HG02981 (cell line): ENCODE data around the gene ATP13A3.

Experiments
- ATAC-seq: cut with Tn5 transposase; IDR thresholded peaks from one replicate; pipeline ENCODE4 v1.9.1; 2021; ENCODE audit warnings: mild to moderate bottlenecking, moderate library complexity; ENCODE audit not compliant: unreplicated experiment

Gene ATP13A3

GRCh38 chr3:194396539-194396858, 90.3 kb downstream of the ATP13A3 start:
- no peak for ATAC-seq

- no peak for ATAC-seq
Observed at GRCh38 chr3:194395778-194396538, 90.8 kb downstream of the ATP13A3 start.

DNA sequence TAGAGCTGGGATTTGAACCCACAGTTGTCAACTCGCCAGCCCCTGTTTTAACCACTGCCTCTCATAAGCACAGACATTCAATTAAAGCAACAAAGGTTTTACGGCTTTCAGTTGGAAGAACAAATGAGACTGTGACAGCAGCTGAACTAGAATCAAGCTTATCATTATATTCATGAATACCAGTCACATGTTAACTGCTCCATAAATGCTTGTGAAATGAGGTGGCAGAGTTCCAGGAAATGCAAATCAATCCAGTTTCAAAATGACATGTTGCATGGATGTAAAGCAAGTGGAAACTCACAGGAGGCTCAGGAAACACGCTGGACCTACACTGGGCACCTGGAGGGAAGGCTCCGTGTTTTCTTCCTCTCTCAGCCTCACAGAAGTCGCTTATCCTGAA, 91.6 kb downstream of the ATP13A3 start:
- no peak for ATAC-seq

GRCh38 chr3:194392576-194392975, 94.2 kb downstream of the ATP13A3 start:
- ATAC-seq = no peak

DNA sequence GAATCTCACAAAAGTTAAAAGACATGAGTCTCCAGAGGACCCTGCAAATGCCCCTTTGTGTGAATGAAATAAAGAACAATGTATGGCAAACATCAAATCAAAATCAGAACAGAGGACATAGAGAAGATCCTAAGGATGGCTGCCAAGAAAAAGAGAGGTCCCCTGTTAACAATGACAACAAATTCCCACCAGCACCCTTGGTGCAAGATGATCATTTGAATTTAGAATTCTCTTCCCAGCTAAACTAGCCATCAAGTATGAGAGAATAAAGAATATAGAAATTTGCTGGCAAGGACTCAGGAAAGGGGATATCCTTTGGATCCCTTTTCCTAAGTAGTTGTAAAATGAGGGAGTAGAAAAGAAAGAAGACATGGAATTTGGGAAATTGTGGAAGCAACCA, 96.0 kb downstream of the ATP13A3 start:
- no peak for ATAC-seq

DNA sequence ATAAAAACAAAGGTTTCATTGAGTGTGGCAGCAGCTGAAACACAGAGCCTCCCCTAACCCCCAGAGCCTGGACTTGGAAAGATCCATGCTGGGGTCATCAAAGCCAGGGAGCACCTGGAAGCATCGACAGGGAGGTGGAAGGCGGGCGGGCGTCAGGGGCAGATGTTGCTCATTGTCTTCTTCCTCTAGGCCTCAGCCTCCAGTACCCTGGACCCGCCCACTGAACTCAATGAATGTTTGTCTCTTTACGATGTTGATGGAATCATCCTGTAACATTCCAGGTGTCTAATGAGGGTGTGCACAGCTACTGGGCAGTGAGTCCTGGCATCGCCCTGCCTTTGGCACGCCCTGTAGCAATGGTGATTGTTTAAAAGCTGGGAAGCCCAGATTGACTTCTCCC, 97.5 kb downstream of the ATP13A3 start:
- no peak for ATAC-seq

DNA sequence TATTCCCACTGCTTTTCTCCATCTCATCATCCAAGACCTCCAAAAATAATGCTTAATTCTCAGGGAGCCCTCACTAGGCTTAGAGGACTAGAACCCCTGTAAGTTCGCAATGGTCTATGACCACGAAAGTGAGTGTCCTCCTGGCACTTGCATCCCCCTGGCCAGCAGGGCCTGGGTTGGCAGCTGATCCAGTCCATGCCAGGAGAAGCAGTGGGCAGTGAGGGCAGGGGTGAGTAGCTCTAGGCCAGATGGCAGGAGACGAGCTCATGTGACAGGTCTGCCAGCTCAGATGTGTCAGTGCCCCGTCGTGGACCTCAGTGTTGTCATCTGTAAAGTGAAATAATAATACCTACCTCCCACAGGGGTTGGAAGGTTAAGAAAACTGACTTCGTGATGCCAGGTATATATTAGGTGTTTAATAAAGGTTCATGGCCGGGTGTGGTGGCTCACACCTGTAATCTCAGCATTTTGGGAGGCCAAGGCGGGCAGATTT, 98.8 kb downstream of the ATP13A3 start:
- no peak for ATAC-seq

DNA sequence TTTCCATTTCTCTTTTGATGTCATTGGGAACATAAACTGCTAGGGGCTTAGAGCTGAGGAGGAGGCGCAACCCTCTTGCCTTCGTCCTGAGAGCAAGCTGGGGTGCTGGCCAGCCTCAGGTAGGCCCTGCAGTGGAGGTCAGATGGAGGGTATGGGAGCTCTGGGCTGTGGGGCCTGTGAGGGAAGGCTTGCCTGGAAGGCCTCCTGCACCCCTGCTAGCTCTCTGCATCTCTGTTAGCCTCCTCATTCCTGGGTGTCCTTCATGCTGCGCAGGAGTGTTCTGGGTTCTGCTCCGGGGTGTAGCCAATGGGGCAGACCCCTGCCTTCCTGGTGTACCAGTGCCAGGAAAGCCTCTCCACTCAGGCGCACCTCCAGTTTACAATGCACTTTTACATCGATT, 99.5 kb downstream of the ATP13A3 start:
- ATAC-seq = no peak

GRCh38 chr3:194386648-194387047, 100.2 kb downstream of the ATP13A3 start:
- ATAC-seq = no peak

DNA sequence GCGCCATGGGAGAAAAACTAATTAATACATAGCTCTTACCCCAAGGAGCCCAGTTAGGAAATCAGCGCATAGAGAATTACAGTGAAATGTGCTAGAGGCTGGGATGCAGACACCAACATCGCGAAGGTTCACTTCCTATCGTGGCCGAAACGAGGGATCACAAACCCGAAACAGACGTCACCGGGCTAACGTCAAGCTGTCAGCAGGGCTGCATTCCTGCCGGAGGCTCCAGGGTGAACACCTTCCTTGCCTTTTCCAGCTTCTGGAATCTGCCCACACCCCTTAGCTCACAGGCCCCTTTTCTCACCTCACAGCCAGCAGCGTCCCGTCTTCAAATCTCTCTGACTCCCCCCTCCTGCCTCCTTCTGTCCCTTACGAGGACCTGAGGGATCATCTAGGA, 100.7 kb downstream of the ATP13A3 start:
- ATAC-seq = no peak

DNA sequence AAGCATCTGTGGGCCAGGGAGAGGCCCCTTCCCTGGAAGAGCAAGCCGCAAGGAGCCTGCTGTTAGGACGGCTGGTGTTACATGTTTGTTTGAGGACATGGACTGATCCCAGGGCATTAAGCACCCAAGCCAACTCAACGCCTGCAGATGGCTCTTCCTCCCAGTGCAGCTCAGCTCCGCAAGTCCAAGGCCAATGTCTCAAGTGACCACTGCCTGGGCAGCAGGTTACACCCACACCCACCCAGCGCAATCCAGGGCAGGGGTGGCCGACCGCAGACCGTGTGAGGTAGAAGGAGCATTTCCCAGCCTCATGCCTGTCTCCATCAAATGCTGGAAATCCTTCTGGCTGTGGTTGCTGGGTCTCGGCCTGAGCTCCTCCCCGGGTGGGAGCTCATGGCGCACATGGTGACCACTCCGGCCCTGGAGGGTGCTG, 102.2 kb downstream of the ATP13A3 start:
- no peak for ATAC-seq

DNA sequence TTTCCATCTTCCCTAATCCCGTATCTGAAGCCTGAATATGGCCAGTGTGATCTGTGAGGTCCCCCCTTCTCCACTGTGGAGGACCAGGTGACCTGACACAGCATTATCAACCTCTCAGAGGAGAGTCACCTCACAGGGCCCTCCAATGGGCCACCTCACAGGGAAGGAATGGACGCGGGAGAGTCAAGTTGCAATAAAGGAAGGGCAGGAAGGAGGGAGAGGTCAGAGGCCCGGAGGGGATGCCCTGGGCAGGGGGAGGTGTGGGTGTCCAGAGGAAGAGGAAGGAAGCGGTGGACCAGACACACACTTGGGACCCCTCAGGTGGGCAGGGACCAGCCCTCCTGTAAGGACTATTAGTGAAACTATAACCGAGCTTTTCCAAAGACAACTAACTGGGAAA, 102.6 kb downstream of the ATP13A3 start:
- no peak for ATAC-seq

DNA sequence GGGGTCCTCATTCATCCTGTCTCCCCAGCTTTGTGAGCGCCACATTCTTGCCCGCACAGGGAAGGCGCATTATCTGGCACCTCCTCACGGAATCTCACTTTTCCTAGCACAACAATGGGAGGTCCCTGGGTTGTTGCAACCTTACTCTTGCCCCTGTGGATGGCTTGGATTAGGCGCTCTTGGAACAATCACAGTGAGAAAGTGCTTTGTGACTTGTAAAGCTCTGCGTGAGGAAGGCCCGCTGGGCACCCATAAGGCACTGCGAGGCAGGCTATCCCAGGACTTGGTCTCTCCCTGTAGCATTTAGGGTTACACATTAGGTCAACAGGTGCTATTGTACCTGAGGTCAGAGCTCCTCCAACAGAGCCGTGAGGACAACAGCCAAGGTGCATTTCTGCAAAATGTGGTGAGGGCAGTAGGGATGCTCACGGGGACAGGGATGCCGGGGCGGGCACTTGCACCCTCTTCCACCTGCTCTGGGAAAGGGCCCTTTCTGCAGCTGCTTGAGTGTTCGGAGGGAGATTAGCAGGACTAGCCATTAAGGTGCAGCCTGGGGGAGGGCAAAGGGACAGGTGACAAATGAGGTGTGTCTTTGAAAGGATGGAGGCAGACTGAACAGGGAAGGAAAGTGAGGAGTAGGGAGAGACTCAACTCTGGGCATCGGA, 103.4 kb downstream of the ATP13A3 start:
- no peak for ATAC-seq

- no peak for ATAC-seq
Observed at GRCh38 chr3:194382892-194383223, 103.9 kb downstream of the ATP13A3 start.

GRCh38 chr3:194382196-194382891, 104.5 kb downstream of the ATP13A3 start:
- no peak for ATAC-seq

GRCh38 chr3:194381460-194381875, 105.3 kb downstream of the ATP13A3 start:
- no peak for ATAC-seq

DNA sequence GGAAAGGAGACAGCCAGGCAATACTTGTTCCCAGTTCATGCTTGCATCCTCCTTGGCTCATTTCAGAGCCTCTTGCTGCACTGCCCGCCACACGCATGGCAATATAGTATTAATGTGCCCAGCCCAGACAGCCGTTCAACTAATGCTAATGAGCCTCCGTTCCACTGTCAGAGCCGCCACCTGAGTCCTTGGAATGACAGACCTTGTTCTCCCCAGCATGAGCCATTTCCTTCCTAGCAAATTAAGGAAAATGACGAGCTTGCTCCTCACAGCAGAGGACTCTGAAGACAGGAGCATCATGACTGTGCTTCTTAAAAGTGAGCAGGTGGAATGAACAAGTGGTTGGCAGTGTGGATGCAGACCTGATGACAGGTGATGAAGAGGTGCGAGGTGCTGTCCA, 106.5 kb downstream of the ATP13A3 start:
- no peak for ATAC-seq

GRCh38 chr3:194379651-194380050, 107.2 kb downstream of the ATP13A3 start:
- no peak for ATAC-seq

DNA sequence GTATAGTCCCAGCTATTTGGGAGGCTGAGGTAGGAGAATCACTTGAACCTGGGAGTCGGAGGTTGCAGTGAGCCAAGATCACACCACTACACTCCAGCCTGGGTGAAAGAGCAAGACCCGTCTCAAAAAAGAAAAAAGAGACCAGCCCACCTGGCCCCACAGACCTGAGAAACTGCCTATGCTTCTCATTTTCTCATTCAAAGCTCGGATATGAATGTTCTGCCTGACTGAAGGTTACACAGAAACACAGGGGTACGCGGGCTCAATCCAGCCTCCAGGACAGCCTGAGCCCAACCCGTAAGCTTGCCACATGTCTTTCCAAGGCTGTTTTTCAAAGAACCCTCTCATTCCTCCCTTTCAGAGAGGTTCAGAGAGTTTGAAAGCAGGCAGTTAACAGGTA, 107.6 kb downstream of the ATP13A3 start:
- no peak for ATAC-seq

DNA sequence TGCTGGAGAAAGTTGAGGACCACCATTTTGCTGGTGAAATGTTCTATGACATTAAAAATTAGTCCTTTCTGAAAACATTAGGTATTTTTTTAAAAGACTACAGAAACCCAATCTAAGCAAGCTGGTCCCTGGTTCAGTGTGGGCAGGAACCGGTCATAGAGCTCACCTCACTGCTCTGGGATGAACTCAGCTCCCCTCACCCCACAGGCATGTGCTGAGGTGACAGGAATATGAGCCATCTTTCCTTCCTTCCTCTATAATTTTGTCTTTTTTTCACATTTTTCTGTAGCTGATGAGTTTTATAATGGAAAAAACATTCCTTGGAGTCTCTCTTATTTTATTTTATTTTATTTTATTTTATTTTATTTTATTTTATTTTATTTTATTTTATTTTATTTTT, 109.1 kb downstream of the ATP13A3 start:
- ATAC-seq = no peak

- ATAC-seq = no peak
Observed at GRCh38 chr3:194376241-194376560, 110.6 kb downstream of the ATP13A3 start.
